OCI-LY1 (cell line): Measurements from ENCODE around the gene BAIAP2.

Experiments
- CTCF ChIP-seq: fragments of 200-600 bp; sonication (generic), shearing (Covaris generic); IDR thresholded peaks from 2 replicates; pipeline ENCODE4 v1.5.1; 2017; ENCODE audit warnings: mild to moderate bottlenecking, antibody characterized with exemption, low read length, moderate library complexity, mixed read lengths
- EZH2 ChIP-seq: fragments of 200-600 bp; sonication (generic), shearing (Covaris generic); IDR thresholded peaks from 2 replicates; pipeline ENCODE4 v1.8.0; 2017; ENCODE audit warnings: borderline replicate concordance, mixed run types, mild to moderate bottlenecking, antibody characterized with exemption, low read length, moderate library complexity, mixed read lengths

- no peak for TF ChIP-seq EZH2
- TF ChIP-seq CTCF: no peak
Observed at GRCh38 chr17:81163051-81163695, 128.2 kb downstream of the BAIAP2 start.
